ENCODE measurements around the gene ARMC8. TPM values are rescaled to one million over a fixed set of nuclear protein-coding genes. Genes with fewer than 3 reads are reported as not detected.

The ARMC8 gene
- total and polyA plus RNA-seq, 2 of the 8 experiments (the other 6 are each of a cell fraction or from before 2014, with no cell fraction given) = 47.3 to 58.5 TPM

GRCh38 chr3:138242466-138242865 is 55.4 kb downstream of the ARMC8 start:
- Histone ChIP-seq H2BK120ac (replicated peaks; ENCODE audit: low read depth, low read length) (no peak overlapping the region), H2BK12ac (ENCODE audit: low read depth, low read length) (no peak overlapping the region), H3K4ac (replicated peaks; ENCODE audit: insufficient read length, low read depth, low read length) (no peak overlapping the region), H3K4me2 (ENCODE audit: insufficient read depth in 1 of 2, low read depth in 2 of 2, low read length in 2 of 2) (no peak overlapping the region), H3K4me1 (replicated peaks in 1 of 4; ENCODE audit: control insufficient read depth in 3 of 4, insufficient read depth in 4 of 4, low read length in 3 of 4) (no peaks in the 10 kb centered on the region), H3K9ac (replicated peaks in 1 of 4; ENCODE audit: extremely low read depth in 1 of 4, low read depth in 3 of 4, low read length in 3 of 4) (no peak overlapping the region), H3K79me1 (ENCODE audit: low read depth, low read length) (no peaks in the 10 kb centered on the region), H3K4me3 (ENCODE audit: extremely low read depth in 1 of 4, insufficient read depth in 2 of 4, low read depth in 3 of 4, low read length in 4 of 4) (no peak overlapping the region), H4K5ac (ENCODE audit: insufficient read length, low read depth, low read length) (no peak overlapping the region), H3K9me3 (ENCODE audit: insufficient read depth in 2 of 2, low read depth in 1 of 2, low read length in 1 of 2) (no peaks in the 10 kb centered on the region), H3K36me3 (ENCODE audit: control insufficient read depth in 2 of 4, insufficient read depth in 4 of 4, low read length in 3 of 4) (peaks cover 0 to 58% (median 13%) of the 10 kb centered on the region in 4 experiments; a peak in 6 of 8 replicates), H3K56ac (replicated peaks; ENCODE audit: insufficient read length, low read depth, low read length) (no peak overlapping the region), H3K79me2 (ENCODE audit: control insufficient read depth in 1 of 2, insufficient read depth in 2 of 2, low read length in 2 of 2) (no peaks in the 10 kb centered on the region), H3K18ac (ENCODE audit: extremely low read depth, low read length) (no peak overlapping the region), H3K27me3 (replicated peaks in 1 of 4; ENCODE audit: control insufficient read depth in 3 of 4, extremely low read depth in 1 of 4, insufficient read depth in 3 of 4, low read length in 3 of 4) (no peaks in the 10 kb centered on the region), H4K91ac (replicated peaks; ENCODE audit: insufficient read length, low read length) (no peak overlapping the region), H3K27ac (ENCODE audit: low read depth, low read length) (no peak overlapping the region), H2BK15ac (ENCODE audit: low read length) (no peak overlapping the region), H3K23ac (ENCODE audit: insufficient read length) (no peak overlapping the region), H2BK20ac (ENCODE audit: low read length) (no peak overlapping the region), H3K23me2 (ENCODE audit: low read depth, low read length) (no peaks in the 10 kb centered on the region), H2BK5ac (ENCODE audit: low read depth, low read length) (no peak overlapping the region), H2AK5ac (ENCODE audit: low read depth, low read length) (no peak overlapping the region), H3K14ac (ENCODE audit: insufficient read length) (no peak overlapping the region), H2AFZ (ENCODE audit: low read length) (no peak overlapping the region), H4K8ac (ENCODE audit: extremely low read depth, insufficient read depth, low read length) (no peak overlapping the region), H4K20me1 (replicated peaks in 1 of 2; ENCODE audit: control insufficient read depth in 1 of 2, insufficient read depth in 2 of 2, low read length in 2 of 2) (no peaks in the 10 kb centered on the region)
- WGBS, 2 experiments (ENCODE audit: extremely low coverage in 1 of 2, insufficient coverage in 1 of 2, insufficient read length in 1 of 2, insufficient replicate concordance in 2 of 2, low coverage in 1 of 2, low lambda C conversion rate in 2 of 2, missing lambda C conversion rate in 1 of 2) = 95% methylated on average over 1 of the region's 1 CpG; no CpG with 5 or more reads in 1 of the 2 experiments
- ChIA-PET CTCF (ENCODE audit: partially characterized antibody) (interaction anchor here (0.8 kb wide), 1 partner anchor 12 kb away, joined by 3 read pairs; no protein-coding TSS in a partner anchor), POLR2A (ENCODE audit: partially characterized antibody) (no interaction called here)
- FAIRE-seq = no peak
- no peak for DNase-seq (ENCODE audit: low read depth in 1 of 2, low spot score in 2 of 2)
- TF ChIP-seq POLR2AphosphoS5 (IDR thresholded peaks at IDR 0.05; ENCODE audit: low read depth, low read length) (no peak), RBBP5 (IDR thresholded peaks at IDR 0.05; ENCODE audit: borderline replicate concordance, low read depth, low read length) (no peak), SIX5 (IDR thresholded peaks at IDR 0.05; ENCODE audit: low read depth, low read length) (no peak), CTBP2 (IDR thresholded peaks at IDR 0.05; ENCODE audit: borderline replicate concordance, insufficient read depth, insufficient read length, low read length) (no peak)

Measured in H1 (cell line).